IMR-90 (cell line): ENCODE data around the gene AP1S2. TPM values are rescaled to one million over a fixed set of nuclear protein-coding genes. Genes with fewer than 3 reads are reported as not detected.

Source experiments
- ATAC-seq: fragments of 200-7000 bp; cut with Tn5 transposase; 2 replicates; pipeline ENCODE4 v1.9.1; 2020; ENCODE audit warnings: low read depth, mild to moderate bottlenecking, moderate library complexity
- BruUV-seq: library from RNA; stranded (reverse); fragments of 400-500 nt; replicated peaks from 2 replicates; lab custom pipeline; 2021; lab: Mats Ljungman, UMichigan
- CTCF ChIA-PET: fragments of 300-600 bp; formaldehyde crosslinking; extraction: SDS; loops from one replicate; lab custom pipeline; 2021; ENCODE audit warnings: antibody characterized with exemption; lab: Yijun Ruan, JAX
- POLR2A ChIA-PET: fragments of 300-600 bp; sonication (Branson Sonifier 250); formaldehyde crosslinking; loops from one replicate; lab custom pipeline; 2022; ENCODE audit warnings: antibody characterized with exemption; ENCODE audit not compliant: unreplicated experiment; lab: Charles Lee
- DNase-seq: peaks from one replicate; pipeline ENCODE4 v3.0.0; 2013
- H2AFZ ChIP-seq: replicated peaks from 2 replicates; pipeline ENCODE3; 2013; ENCODE audit warnings: low read length, mild to moderate bottlenecking; ENCODE audit not compliant: poor library complexity
- H2AK5ac ChIP-seq: 2 replicates; pipeline ENCODE4 v1.6.1; 2013; ENCODE audit warnings: low read depth, low read length, inconsistent platforms
- H2AK9ac ChIP-seq: replicated peaks from 2 replicates; pipeline ENCODE3; 2013; ENCODE audit warnings: mild to moderate bottlenecking, low read depth, low read length, moderate library complexity; ENCODE audit not compliant: poor library complexity
- H2BK120ac ChIP-seq: 2 replicates; pipeline ENCODE4 v1.6.1; 2013; ENCODE audit warnings: low read depth, low read length, inconsistent platforms
- H2BK15ac ChIP-seq: 3 replicates; pipeline ENCODE4 v1.6.1; 2013; ENCODE audit warnings: low read depth, low read length, inconsistent platforms
- H2BK20ac ChIP-seq: 2 replicates; pipeline ENCODE4 v1.6.1; 2013; ENCODE audit warnings: low read depth, mild to moderate bottlenecking, inconsistent platforms, low read length, moderate library complexity
- H2BK5ac ChIP-seq: 2 replicates; pipeline ENCODE4 v1.6.1; 2013; ENCODE audit warnings: mild to moderate bottlenecking, low read depth, low read length, inconsistent platforms; ENCODE audit not compliant: poor library complexity, severe bottlenecking
- H3K14ac ChIP-seq: replicated peaks from 2 replicates; pipeline ENCODE4 v1.6.1; 2013; ENCODE audit warnings: low read depth, low read length, inconsistent platforms
- H3K18ac ChIP-seq: 2 replicates; pipeline ENCODE4 v1.6.1; 2013; ENCODE audit warnings: low read depth, low read length, control low read depth
- H3K23ac ChIP-seq: 2 replicates; pipeline ENCODE4 v1.6.1; 2013; ENCODE audit warnings: low read depth, low read length, inconsistent platforms
- H3K27ac ChIP-seq: 2 replicates; pipeline ENCODE4 v1.5.1; 2013; ENCODE audit warnings: mild to moderate bottlenecking, control low read depth, low read length; ENCODE audit not compliant: insufficient read depth
- H3K27me3 ChIP-seq: 2 replicates; pipeline ENCODE4 v1.6.1; 2013; ENCODE audit warnings: low read length; ENCODE audit not compliant: control insufficient read depth, insufficient read depth
- H3K36me3 ChIP-seq: 2 replicates; pipeline ENCODE4 v1.6.1; 2013; ENCODE audit warnings: low read length, mixed read lengths; ENCODE audit not compliant: control insufficient read depth, insufficient read depth
- H3K4ac ChIP-seq: 2 replicates; pipeline ENCODE4 v1.6.1; 2013; ENCODE audit warnings: low read depth, low read length, inconsistent platforms
- H3K4me1 ChIP-seq: 2 replicates; pipeline ENCODE4 v1.6.1; 2013; ENCODE audit warnings: low read length, mixed read lengths; ENCODE audit not compliant: control insufficient read depth, insufficient read depth
- H3K4me2 ChIP-seq: 2 replicates; pipeline ENCODE4 v1.6.1; 2013; ENCODE audit warnings: low read depth, mild to moderate bottlenecking, control low read depth, low read length, moderate library complexity
- H3K4me3 ChIP-seq: 2 replicates; pipeline ENCODE4 v1.5.1; 2013; ENCODE audit warnings: low read depth, mild to moderate bottlenecking, control low read depth, low read length, moderate library complexity; ENCODE audit not compliant: insufficient read depth
- H3K56ac ChIP-seq: 2 replicates; pipeline ENCODE4 v1.6.1; 2013; ENCODE audit warnings: low read length, inconsistent platforms; ENCODE audit not compliant: insufficient read depth; ENCODE audit errors: extremely low read depth
- H3K79me1 ChIP-seq, 2 experiments: 2 replicates each; pipeline ENCODE4 v1.6.1; 2013; ENCODE audit warnings: low read length in 2 of 2, inconsistent platforms in 1 of 2, low read depth in 1 of 2
- H3K9ac ChIP-seq: 2 replicates; pipeline ENCODE4 v1.6.1; 2013; ENCODE audit warnings: low read depth, low read length, control low read depth
- H3K9me1 ChIP-seq: 2 replicates; pipeline ENCODE4 v1.6.1; 2013; ENCODE audit warnings: low read length, inconsistent platforms; ENCODE audit not compliant: insufficient read depth
- H3K9me3 ChIP-seq: 2 replicates; pipeline ENCODE4 v1.6.1; 2013; ENCODE audit warnings: low read length; ENCODE audit not compliant: control insufficient read depth, insufficient read depth
- H4K20me1 ChIP-seq: 2 replicates; pipeline ENCODE4 v1.6.1; 2013; ENCODE audit warnings: low read length, inconsistent platforms; ENCODE audit not compliant: insufficient read depth
- H4K5ac ChIP-seq: 2 replicates; pipeline ENCODE4 v1.6.1; 2013; ENCODE audit warnings: mild to moderate bottlenecking, low read depth, low read length, control low read depth
- H4K8ac ChIP-seq, 2 experiments: 2 replicates each; pipeline ENCODE4 v1.6.1; 2013; ENCODE audit warnings: low read depth in 2 of 2, low read length in 2 of 2, control low read depth in 1 of 2, inconsistent platforms in 1 of 2
- H4K91ac ChIP-seq: 2 replicates; pipeline ENCODE4 v1.6.1; 2013; ENCODE audit warnings: low read depth, low read length, inconsistent platforms; ENCODE audit not compliant: insufficient read depth
- BHLHE40 ChIP-seq: fragments of 150-350 bp; IDR thresholded peaks from 2 replicates; pipeline ENCODE4 v1.6.1; 2016; ENCODE audit warnings: mild to moderate bottlenecking, low read depth, low read length
- CEBPB ChIP-seq: IDR thresholded peaks from 2 replicates; pipeline ENCODE4 v1.6.1; 2012; ENCODE audit warnings: low read depth, low read length, improper control_type of control experiment
- CHD1 ChIP-seq: IDR thresholded peaks from 2 replicates; pipeline ENCODE4 v1.6.1; 2012; ENCODE audit warnings: low read depth, low read length, improper control_type of control experiment
- FOS ChIP-seq: fragments of 150-350 bp; IDR thresholded peaks from 2 replicates; pipeline ENCODE4 v1.6.1; 2016; ENCODE audit warnings: low read depth, low read length
- MAFK ChIP-seq: IDR thresholded peaks from 2 replicates; pipeline ENCODE4 v1.6.1; 2012; ENCODE audit warnings: low read depth, low read length, improper control_type of control experiment
- MAZ ChIP-seq: IDR thresholded peaks from 2 replicates; pipeline ENCODE4 v1.6.1; 2012; ENCODE audit warnings: low read depth, mild to moderate bottlenecking, low read length, improper control_type of control experiment, moderate library complexity, borderline replicate concordance
- MXI1 ChIP-seq: IDR thresholded peaks from 2 replicates; pipeline ENCODE4 v1.6.1; 2012; ENCODE audit warnings: low read depth, mild to moderate bottlenecking, low read length, moderate library complexity, borderline replicate concordance
- NFE2L2 ChIP-seq: fragments of 150-350 bp; IDR thresholded peaks from 2 replicates; pipeline ENCODE4 v1.6.1; 2016; ENCODE audit warnings: low read depth, mild to moderate bottlenecking, low read length
- POLR2A ChIP-seq: IDR thresholded peaks from 2 replicates; pipeline ENCODE4 v1.6.1; 2012; ENCODE audit warnings: mild to moderate bottlenecking, low read depth, low read length
- RAD21 ChIP-seq: IDR thresholded peaks from 2 replicates; pipeline ENCODE4 v1.6.1; 2012; ENCODE audit warnings: low read length, improper control_type of control experiment
- RCOR1 ChIP-seq: IDR thresholded peaks from 2 replicates; pipeline ENCODE4 v1.6.1; 2012; ENCODE audit warnings: mild to moderate bottlenecking, low read length, improper control_type of control experiment; ENCODE audit not compliant: insufficient replicate concordance
- RFX5 ChIP-seq: IDR thresholded peaks from 2 replicates; pipeline ENCODE4 v1.8.0; 2012; ENCODE audit warnings: low read depth, mild to moderate bottlenecking, low read length, moderate library complexity
- SMC3 ChIP-seq: fragments of 150-350 bp; IDR thresholded peaks from 2 replicates; pipeline ENCODE4 v1.6.1; 2016; ENCODE audit warnings: low read depth, mild to moderate bottlenecking, antibody characterized with exemption, low read length, moderate library complexity
- WGBS, 2 experiments: methylation state at CpG; one replicate each; pipeline versions ENCODE4 v1.1.5 to v1.1.7; 2013; ENCODE audit warnings: missing lambda C conversion rate in 2 of 2; ENCODE audit not compliant: insufficient read length in 1 of 2; ENCODE audit errors: extremely low coverage in 2 of 2; 5-methylcytosine and 5-hydroxymethylcytosine counted together
- dilution Hi-C: fragments of 300-500 bp; cut with HindIII; formaldehyde crosslinking; loops from one replicate; pipeline ENCODE4 v1.14.3; 2018; ENCODE audit warnings: low sequenced_read_pairs; ENCODE audit not compliant: unreplicated experiment
- in situ Hi-C: fragments of 300-500 bp; cut with MboI; formaldehyde crosslinking; loops from 3 replicates; pipeline ENCODE4 v1.14.3; 2019; ENCODE audit warnings: low sequenced_read_pairs, inconsistent platforms, mixed read lengths
- intact Hi-C: fragments of 100-400 bp; cut with micrococcal nuclease; formaldehyde crosslinking; loops from 2 replicates; pipeline ENCODE4 v1.10.0; 2022
- polyA plus RNA-seq, 3 experiments: library from polyadenylated mRNA; depleted of rRNA; stranded (reverse); fragments of >200 nt; gene quantifications; 2 replicates each; pipeline ENCODE4 v1.2.3, GENCODE V29; 2012; ENCODE audit warnings: low replicate concordance in 1 of 3
- total RNA-seq: library from RNA; depleted of rRNA; stranded (reverse); fragments of >200 nt; gene quantifications from 2 replicates; pipeline ENCODE4 v1.2.3, GENCODE V29; 2012
- TF ChIP-seq, protein P1 (sequence below): conservative IDR thresholded peaks from 2 replicates; pipeline ENCODE4 v1.5.1; 2012; ENCODE audit warnings: mild to moderate bottlenecking, low read depth, low read length, improper control_type of control experiment
- TF ChIP-seq, protein P2 (sequence below): fragments of 150-350 bp; IDR thresholded peaks from 2 replicates; pipeline ENCODE4 v1.6.1; 2016; ENCODE audit warnings: low read depth, mild to moderate bottlenecking, low read length, moderate library complexity, borderline replicate concordance
- TF ChIP-seq, protein P3 (sequence below): fragments of 150-350 bp; IDR thresholded peaks from 2 replicates; pipeline ENCODE4 v1.6.1; 2017; ENCODE audit warnings: mild to moderate bottlenecking, antibody characterized with exemption, low read length, low read depth

AP1S2 gene
- total and polyA plus RNA-seq, 2 of the 4 experiments (the other 2 are of a cell fraction) = 28.3 to 46.5 TPM

- no peak for DNase-seq
Measured at GRCh38 chrX:15866147-15866546, 11.5 kb upstream of the AP1S2 start.

More at GRCh38 chrX:15866147-15866546, 11.5 kb upstream of the AP1S2 start:
- Histone ChIP-seq H3K14ac (no peak overlapping the region), H4K91ac (no peak overlapping the region), H4K5ac (no peak overlapping the region), H2AFZ (no peak overlapping the region), H2BK120ac (no peak overlapping the region), H3K9ac (no peak overlapping the region), H3K9me1 (no peaks in the 10 kb centered on the region), H2AK9ac (no peak overlapping the region), H3K4ac (no peak overlapping the region), H3K18ac (no peak overlapping the region), H2BK15ac (no peak overlapping the region), H3K27me3 (peaks cover 5% of the 10 kb centered on the region; the same call in 1 of the 2 replicates), H2BK5ac (no peak overlapping the region), H3K9me3 (no peaks in the 10 kb centered on the region), H3K4me1 (peaks cover 2% of the 10 kb centered on the region; the same call in 1 of the 2 replicates), H4K20me1 (no peaks in the 10 kb centered on the region), H3K79me1 (no peaks in the 10 kb centered on the region), H3K27ac (no peak overlapping the region), H3K56ac (no peak overlapping the region), H2AK5ac (no peak overlapping the region), H3K23ac (no peak overlapping the region), H4K8ac (no peak overlapping the region), H3K4me3 (no peak overlapping the region), H3K36me3 (no peaks in the 10 kb centered on the region), H3K4me2 (no peak overlapping the region), H2BK20ac (no peak overlapping the region)
- TF ChIP-seq BHLHE40 = no peak
- TF ChIP-seq POLR2A = no peak
- no peak for TF ChIP-seq RFX5
- TF ChIP-seq, protein P1, sequence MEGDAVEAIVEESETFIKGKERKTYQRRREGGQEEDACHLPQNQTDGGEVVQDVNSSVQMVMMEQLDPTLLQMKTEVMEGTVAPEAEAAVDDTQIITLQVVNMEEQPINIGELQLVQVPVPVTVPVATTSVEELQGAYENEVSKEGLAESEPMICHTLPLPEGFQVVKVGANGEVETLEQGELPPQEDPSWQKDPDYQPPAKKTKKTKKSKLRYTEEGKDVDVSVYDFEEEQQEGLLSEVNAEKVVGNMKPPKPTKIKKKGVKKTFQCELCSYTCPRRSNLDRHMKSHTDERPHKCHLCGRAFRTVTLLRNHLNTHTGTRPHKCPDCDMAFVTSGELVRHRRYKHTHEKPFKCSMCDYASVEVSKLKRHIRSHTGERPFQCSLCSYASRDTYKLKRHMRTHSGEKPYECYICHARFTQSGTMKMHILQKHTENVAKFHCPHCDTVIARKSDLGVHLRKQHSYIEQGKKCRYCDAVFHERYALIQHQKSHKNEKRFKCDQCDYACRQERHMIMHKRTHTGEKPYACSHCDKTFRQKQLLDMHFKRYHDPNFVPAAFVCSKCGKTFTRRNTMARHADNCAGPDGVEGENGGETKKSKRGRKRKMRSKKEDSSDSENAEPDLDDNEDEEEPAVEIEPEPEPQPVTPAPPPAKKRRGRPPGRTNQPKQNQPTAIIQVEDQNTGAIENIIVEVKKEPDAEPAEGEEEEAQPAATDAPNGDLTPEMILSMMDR = no peak
- TF ChIP-seq, protein P2, sequence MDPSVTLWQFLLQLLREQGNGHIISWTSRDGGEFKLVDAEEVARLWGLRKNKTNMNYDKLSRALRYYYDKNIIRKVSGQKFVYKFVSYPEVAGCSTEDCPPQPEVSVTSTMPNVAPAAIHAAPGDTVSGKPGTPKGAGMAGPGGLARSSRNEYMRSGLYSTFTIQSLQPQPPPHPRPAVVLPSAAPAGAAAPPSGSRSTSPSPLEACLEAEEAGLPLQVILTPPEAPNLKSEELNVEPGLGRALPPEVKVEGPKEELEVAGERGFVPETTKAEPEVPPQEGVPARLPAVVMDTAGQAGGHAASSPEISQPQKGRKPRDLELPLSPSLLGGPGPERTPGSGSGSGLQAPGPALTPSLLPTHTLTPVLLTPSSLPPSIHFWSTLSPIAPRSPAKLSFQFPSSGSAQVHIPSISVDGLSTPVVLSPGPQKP = no peak
- TF ChIP-seq CHD1 = no peak
- no peak for TF ChIP-seq FOS
- TF ChIP-seq CEBPB = no peak
- TF ChIP-seq RCOR1 = no peak
- TF ChIP-seq SMC3 = no peak
- TF ChIP-seq, protein P3, sequence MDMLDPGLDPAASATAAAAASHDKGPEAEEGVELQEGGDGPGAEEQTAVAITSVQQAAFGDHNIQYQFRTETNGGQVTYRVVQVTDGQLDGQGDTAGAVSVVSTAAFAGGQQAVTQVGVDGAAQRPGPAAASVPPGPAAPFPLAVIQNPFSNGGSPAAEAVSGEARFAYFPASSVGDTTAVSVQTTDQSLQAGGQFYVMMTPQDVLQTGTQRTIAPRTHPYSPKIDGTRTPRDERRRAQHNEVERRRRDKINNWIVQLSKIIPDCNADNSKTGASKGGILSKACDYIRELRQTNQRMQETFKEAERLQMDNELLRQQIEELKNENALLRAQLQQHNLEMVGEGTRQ = no peak
- TF ChIP-seq MAZ = no peak
- no peak for TF ChIP-seq NFE2L2
- TF ChIP-seq MAFK = no peak
- no peak for TF ChIP-seq MXI1
- no peak for TF ChIP-seq RAD21
- in situ Hi-C loops (no loop called here), intact Hi-C loops (no loop called here), dilution Hi-C loops (no loop called here)
- BruUV-seq = no TSS peak
- POLR2A ChIA-PET = no interaction called here
- 62% methylated on average over 2 of the region's 3 CpGs; no CpG with 5 or more reads in 1 of the 2 experiments for WGBS, 2 experiments
- CTCF ChIA-PET = no interaction called here
- ATAC-seq = no peak
